SKM-1 (cell line): ENCODE data around the gene NEU3.

ENCODE experiments used
- DNase-seq: peaks from one replicate; lab custom pipeline; 2025; ENCODE audit not compliant: unreplicated experiment; lab: John Stamatoyannopoulos, UW

Gene NEU3

GRCh38 chr11:75059299-75059698, 70.6 kb downstream of the NEU3 start:
- DNase-seq: no peak

GRCh38 chr11:75063741-75064314, 75.1 kb downstream of the NEU3 start:
- no peak for DNase-seq

- DNase-seq: no peak
These were observed 77.3 kb downstream of the NEU3 start for GRCh38 chr11:75066061-75066460.
